Keratinocyte (primary cell): ENCODE data around the gene RHOBTB3. TPM values are rescaled to one million over a fixed set of nuclear protein-coding genes. Genes with fewer than 3 reads are reported as not detected.

Experiments used
- DNase-seq: peaks from one replicate; pipeline ENCODE4 v3.0.0-alpha.2; 2011; ENCODE audit warnings: low read depth, missing footprints, low spot score
- FAIRE-seq: peaks from 2 replicates; lab custom pipeline; 2011; peaks lifted over from hg19 to GRCh38; lab: Jason Lieb, UNC
- H2AFZ ChIP-seq: 2 replicates; pipeline ENCODE4 v1.6.0; 2012; ENCODE audit warnings: low read length, control low read depth, inconsistent platforms; ENCODE audit not compliant: control insufficient read depth
- H3K27ac ChIP-seq: 2 replicates; pipeline ENCODE4 v1.5.1; 2011; ENCODE audit warnings: low read length; ENCODE audit not compliant: control insufficient read depth, insufficient read depth
- H3K27me3 ChIP-seq: 3 replicates; pipeline ENCODE4 v1.6.0; 2011; ENCODE audit warnings: low read length; ENCODE audit not compliant: control insufficient read depth, insufficient read depth; ENCODE audit errors: extremely low read depth
- H3K36me3 ChIP-seq, 2 experiments: 2 replicates in 1 of 2; 3 replicates in 1 of 2; pipeline ENCODE4 v1.5.1; 2011; ENCODE audit warnings: low read length in 2 of 2, mild to moderate bottlenecking in 1 of 2; ENCODE audit not compliant: control insufficient read depth in 2 of 2, insufficient read depth in 2 of 2; ENCODE audit errors: extremely low read depth in 1 of 2
- H3K4me1 ChIP-seq: 3 replicates; pipeline ENCODE4 v1.5.1; 2011; ENCODE audit warnings: low read length; ENCODE audit not compliant: control insufficient read depth, insufficient read depth; ENCODE audit errors: extremely low read depth
- H3K4me2 ChIP-seq: 3 replicates; pipeline ENCODE4 v1.6.0; 2011; ENCODE audit warnings: low read depth, low read length; ENCODE audit not compliant: control insufficient read depth, insufficient read depth; ENCODE audit errors: extremely low read depth
- H3K4me3 ChIP-seq, 3 experiments: fragments of 200-600 bp in 1 of 3; sonication (generic) in 1 of 3; 2 replicates in 2 of 3; 3 replicates in 1 of 3; pipeline ENCODE4 v1.5.1; 2011 to 2016; ENCODE audit warnings: low read length in 3 of 3, mild to moderate bottlenecking in 3 of 3, control low read depth in 2 of 3, inconsistent platforms in 1 of 3, low read depth in 1 of 3, mixed read lengths in 1 of 3, mixed run types in 1 of 3, moderate library complexity in 1 of 3; ENCODE audit not compliant: control insufficient read depth in 2 of 3, insufficient read depth in 2 of 3; ENCODE audit errors: extremely low read depth in 1 of 3
- H3K79me2 ChIP-seq: 2 replicates; pipeline ENCODE4 v1.6.0; 2012; ENCODE audit warnings: low read length; ENCODE audit not compliant: control insufficient read depth, insufficient read depth
- H3K9ac ChIP-seq: 3 replicates; pipeline ENCODE4 v1.6.0; 2011; ENCODE audit warnings: low read length; ENCODE audit not compliant: control insufficient read depth, insufficient read depth; ENCODE audit errors: extremely low read depth
- H3K9me1 ChIP-seq: 3 replicates; pipeline ENCODE4 v1.6.0; 2011; ENCODE audit warnings: low read length; ENCODE audit not compliant: control insufficient read depth, insufficient read depth; ENCODE audit errors: extremely low read depth
- H3K9me3 ChIP-seq: 2 replicates; pipeline ENCODE4 v1.5.1; 2012; ENCODE audit warnings: low read depth, low read length; ENCODE audit not compliant: control insufficient read depth
- H4K20me1 ChIP-seq: 3 replicates; pipeline ENCODE4 v1.6.0; 2011; ENCODE audit warnings: low read length; ENCODE audit not compliant: control insufficient read depth, insufficient read depth; ENCODE audit errors: extremely low read depth
- EZH2 ChIP-seq: IDR thresholded peaks from one replicate; pipeline ENCODE4 v1.6.1; 2012; ENCODE audit warnings: inconsistent platforms, mild to moderate bottlenecking, low read length, moderate library complexity
- dilution Hi-C: fragments of 300-500 bp; cut with MboI; formaldehyde crosslinking; loops from one replicate; pipeline ENCODE4 v1.7.0; 2020; ENCODE audit warnings: low sequenced_read_pairs; ENCODE audit not compliant: extremely low pct_ligation_motif_present
- polyA plus RNA-seq, 5 experiments: library from polyadenylated mRNA; depleted of rRNA in 3 of 5; stranded (reverse) in 3 of 5; stranded (forward) in 1 of 5; unstranded in 1 of 5; fragments of >200 nt; gene quantifications; 1 replicate in 1 of 5; 2 replicates in 3 of 5; 3 replicates in 1 of 5; pipeline versions ENCODE4 v1.2.1 to v1.2.3, GENCODE V29; 2011 to 2012; ENCODE audit warnings: missing spikeins in 2 of 5, low read depth in 1 of 5, low replicate concordance in 1 of 5
- TF ChIP-seq, protein P1 (sequence below), 3 experiments: IDR thresholded peaks in 1 of 3; conservative IDR thresholded peaks in 1 of 3; optimal IDR thresholded peaks in 1 of 3; 2 replicates in 2 of 3; 3 replicates in 1 of 3; pipeline versions ENCODE3 to v1.5.1; 2011; ENCODE audit warnings: low read length in 3 of 3, mild to moderate bottlenecking in 3 of 3, moderate library complexity in 2 of 3, control low read depth in 1 of 3, inconsistent platforms in 1 of 3; ENCODE audit not compliant: insufficient read depth in 2 of 3; ENCODE audit errors: extremely low read depth in 1 of 3

The RHOBTB3 gene
- polyA plus RNA-seq, 1 donor (not counting 4 experiments of a cell fraction or from before 2014, with no cell fraction given): 4.7 TPM

DNA sequence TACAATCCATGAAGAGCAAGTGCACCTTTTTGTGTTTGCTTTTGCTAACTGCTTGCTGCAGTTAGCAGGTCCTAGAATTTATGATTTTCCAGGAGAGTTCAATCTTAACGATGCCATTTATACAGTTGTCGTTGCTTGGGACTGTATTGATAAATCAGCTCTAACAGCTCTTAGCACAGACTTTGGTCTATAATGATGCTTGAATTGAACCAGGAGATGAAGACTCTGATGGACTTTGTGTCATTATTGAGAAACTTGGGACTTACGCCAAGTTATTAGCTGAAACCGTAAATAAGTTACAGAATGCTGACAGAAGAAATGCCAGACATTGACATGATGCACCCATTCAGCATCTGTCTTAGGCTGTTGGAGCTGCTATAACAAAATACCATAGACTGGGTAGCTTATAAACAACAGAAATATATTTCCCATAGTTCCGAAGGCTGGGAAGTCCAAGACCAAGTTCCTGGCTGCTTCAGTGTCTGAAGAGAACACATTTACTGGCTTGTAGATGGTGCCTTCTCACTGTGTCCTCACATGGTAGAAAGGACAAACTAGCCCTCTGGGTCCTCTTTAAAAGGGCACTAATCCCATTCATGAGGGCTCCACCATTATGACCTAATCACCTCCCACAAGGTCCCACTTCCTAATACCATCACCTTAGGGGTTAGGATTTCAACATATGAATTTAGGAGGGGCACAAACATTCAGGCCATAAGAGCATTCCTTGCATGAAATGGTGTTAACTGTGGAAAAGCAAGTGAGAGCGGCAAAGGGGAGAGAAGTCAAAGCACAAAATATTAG lies 73.8 kb downstream of the RHOBTB3 start:
- no peak for FAIRE-seq
- DNase-seq: no peak
- Histone ChIP-seq H3K4me1 (peaks cover 10% of the 10 kb centered on the region), H3K9ac (no peak overlapping the region), H2AFZ (no peak overlapping the region), H3K36me3 (no peaks in the 10 kb centered on the region), H4K20me1 (no peaks in the 10 kb centered on the region), H3K27me3 (no peaks in the 10 kb centered on the region), H3K27ac (no peak overlapping the region), H3K79me2 (no peaks in the 10 kb centered on the region), H3K9me3 (no peaks in the 10 kb centered on the region), H3K4me3 (no peak overlapping the region), H3K4me2 (no peak overlapping the region), H3K9me1 (no peaks in the 10 kb centered on the region)
- TF ChIP-seq, protein P1, sequence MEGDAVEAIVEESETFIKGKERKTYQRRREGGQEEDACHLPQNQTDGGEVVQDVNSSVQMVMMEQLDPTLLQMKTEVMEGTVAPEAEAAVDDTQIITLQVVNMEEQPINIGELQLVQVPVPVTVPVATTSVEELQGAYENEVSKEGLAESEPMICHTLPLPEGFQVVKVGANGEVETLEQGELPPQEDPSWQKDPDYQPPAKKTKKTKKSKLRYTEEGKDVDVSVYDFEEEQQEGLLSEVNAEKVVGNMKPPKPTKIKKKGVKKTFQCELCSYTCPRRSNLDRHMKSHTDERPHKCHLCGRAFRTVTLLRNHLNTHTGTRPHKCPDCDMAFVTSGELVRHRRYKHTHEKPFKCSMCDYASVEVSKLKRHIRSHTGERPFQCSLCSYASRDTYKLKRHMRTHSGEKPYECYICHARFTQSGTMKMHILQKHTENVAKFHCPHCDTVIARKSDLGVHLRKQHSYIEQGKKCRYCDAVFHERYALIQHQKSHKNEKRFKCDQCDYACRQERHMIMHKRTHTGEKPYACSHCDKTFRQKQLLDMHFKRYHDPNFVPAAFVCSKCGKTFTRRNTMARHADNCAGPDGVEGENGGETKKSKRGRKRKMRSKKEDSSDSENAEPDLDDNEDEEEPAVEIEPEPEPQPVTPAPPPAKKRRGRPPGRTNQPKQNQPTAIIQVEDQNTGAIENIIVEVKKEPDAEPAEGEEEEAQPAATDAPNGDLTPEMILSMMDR (optimal IDR thresholded peaks at IDR 0.05 in 1 of 3, IDR thresholded peaks at IDR 0.05 in 1 of 3, conservative IDR thresholded peaks at IDR 0.05 in 1 of 3; ENCODE audit: extremely low read depth in 1 of 3, insufficient read depth in 2 of 3, low read length in 3 of 3): no peak
- TF ChIP-seq EZH2: no peak
- dilution Hi-C loops: no loop called here

- no peak overlapping the region for H3K4me2 ChIP-seq
- FAIRE-seq: no peak
- H3K9me1 ChIP-seq: no peaks in the 10 kb centered on the region
- H4K20me1 ChIP-seq: no peaks in the 10 kb centered on the region
- H3K27ac ChIP-seq: no peak overlapping the region
- no peak overlapping the region for H2AFZ ChIP-seq
- H3K79me2 ChIP-seq: no peaks in the 10 kb centered on the region
- H3K9me3 ChIP-seq: no peaks in the 10 kb centered on the region
- no peak for TF ChIP-seq EZH2
- TF ChIP-seq, protein P1 (optimal IDR thresholded peaks at IDR 0.05 in 1 of 3, IDR thresholded peaks at IDR 0.05 in 1 of 3, conservative IDR thresholded peaks at IDR 0.05 in 1 of 3; ENCODE audit: extremely low read depth in 1 of 3, insufficient read depth in 2 of 3, low read length in 3 of 3): no peak
- H3K4me1 ChIP-seq: peaks cover 15% of the 10 kb centered on the region
- H3K36me3 ChIP-seq: no peaks in the 10 kb centered on the region
- H3K27me3 ChIP-seq: no peaks in the 10 kb centered on the region
- DNase-seq: no peak
- no peak overlapping the region for H3K4me3 ChIP-seq
- H3K9ac ChIP-seq: no peak overlapping the region
- dilution Hi-C loops: no loop called here
Measured at GRCh38 chr5:95806687-95807086, 75.6 kb downstream of the RHOBTB3 start.
